NCI-H2171 (cell line): ENCODE data around the gene JDP2.

Source experiments
- DNase-seq: peaks from one replicate; lab custom pipeline; 2025; lab: John Stamatoyannopoulos, UW

JDP2 gene

GRCh38 chr14:75514673-75515628 is 87.1 kb downstream of the JDP2 start:
- no peak for DNase-seq

- DNase-seq, result no peak
Measured at GRCh38 chr14:75515629-75515996, 87.8 kb downstream of the JDP2 start.

- no peak for DNase-seq
Measured at GRCh38 chr14:75518625-75519024, 90.8 kb downstream of the JDP2 start.

GRCh38 chr14:75519394-75519793 is 91.6 kb downstream of the JDP2 start:
- no peak for DNase-seq

GRCh38 chr14:75519826-75520728 is 92.3 kb downstream of the JDP2 start:
- DNase-seq, result no peak

- DNase-seq, result no peak
Measured at GRCh38 chr14:75520852-75521251, 93.0 kb downstream of the JDP2 start.

- DNase-seq, result no peak
Measured at GRCh38 chr14:75521415-75522199, 93.8 kb downstream of the JDP2 start.

- DNase-seq, result no peak
Measured at GRCh38 chr14:75522224-75522982, 94.6 kb downstream of the JDP2 start, which contains the start of gene BATF. BATF (plus strand) TSS chr14:75522469; CDS start chr14:75522683, 214 bp downstream.

- DNase-seq, result no peak
Measured at GRCh38 chr14:75522983-75523318, 95.1 kb downstream of the JDP2 start.
